ENCODE data around the gene LSS.

Gene LSS

DNA sequence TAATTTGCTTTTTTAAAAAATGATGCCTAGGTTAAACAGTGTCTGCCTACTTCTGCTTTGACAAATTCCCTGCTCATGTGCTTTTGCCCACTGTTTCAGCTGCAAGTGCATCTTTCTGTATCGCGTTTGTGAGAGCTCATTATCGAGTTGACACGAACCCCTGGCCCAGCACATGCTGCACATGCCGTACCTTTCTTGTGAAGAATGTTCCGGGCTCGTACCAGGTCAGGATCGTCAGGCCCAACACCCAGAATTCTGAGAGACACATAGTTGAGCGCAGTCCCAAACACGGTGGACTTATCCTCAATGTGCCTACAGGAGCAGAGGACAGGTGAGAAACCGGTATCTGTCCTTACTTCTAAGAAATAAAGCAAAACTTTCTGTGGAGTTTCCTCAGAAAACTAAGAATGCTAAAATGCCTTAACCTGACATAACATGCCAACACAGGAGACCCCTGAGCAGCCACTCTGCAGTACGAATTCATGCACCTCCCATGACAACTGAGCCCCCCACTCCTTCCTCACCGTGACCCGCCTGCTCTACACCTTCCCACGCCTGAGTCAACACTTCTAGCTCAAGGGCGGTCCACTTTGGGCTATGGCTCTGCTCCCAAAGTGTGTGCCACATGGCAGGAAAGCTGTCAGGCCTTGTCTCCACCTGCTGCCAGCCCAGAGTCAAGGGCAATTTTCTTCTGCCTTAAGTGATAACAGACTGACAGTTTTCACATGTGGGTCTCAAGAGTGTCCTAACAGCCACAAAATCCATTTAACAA is 6.7 kb downstream of the LSS start:
- Histone ChIP-seq H3K27ac (no peak overlapping the region), H3K4me3 (no peak overlapping the region)

DNA sequence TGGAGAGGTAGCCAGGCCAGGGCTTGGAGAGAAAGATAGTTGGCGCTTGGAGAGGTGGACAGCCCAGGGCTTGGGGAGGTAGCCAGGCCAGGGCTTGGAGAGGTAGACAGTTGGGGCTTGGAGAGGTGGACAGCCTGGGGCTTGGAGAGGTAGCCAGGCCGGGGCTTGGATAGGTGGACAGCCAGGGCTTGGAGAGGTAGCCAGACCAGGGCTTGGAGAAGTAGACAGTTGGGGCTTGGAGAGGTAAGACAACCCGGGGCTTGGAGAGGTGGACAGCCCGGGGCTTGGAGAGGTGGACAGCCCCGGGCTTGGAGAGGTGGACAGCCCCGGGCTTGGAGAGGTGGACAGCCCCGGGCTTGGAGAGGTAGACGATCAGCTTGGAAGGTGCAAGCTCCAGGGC is 7.7 kb downstream of the LSS start:
- H3K27ac ChIP-seq, result no peak overlapping the region

DNA sequence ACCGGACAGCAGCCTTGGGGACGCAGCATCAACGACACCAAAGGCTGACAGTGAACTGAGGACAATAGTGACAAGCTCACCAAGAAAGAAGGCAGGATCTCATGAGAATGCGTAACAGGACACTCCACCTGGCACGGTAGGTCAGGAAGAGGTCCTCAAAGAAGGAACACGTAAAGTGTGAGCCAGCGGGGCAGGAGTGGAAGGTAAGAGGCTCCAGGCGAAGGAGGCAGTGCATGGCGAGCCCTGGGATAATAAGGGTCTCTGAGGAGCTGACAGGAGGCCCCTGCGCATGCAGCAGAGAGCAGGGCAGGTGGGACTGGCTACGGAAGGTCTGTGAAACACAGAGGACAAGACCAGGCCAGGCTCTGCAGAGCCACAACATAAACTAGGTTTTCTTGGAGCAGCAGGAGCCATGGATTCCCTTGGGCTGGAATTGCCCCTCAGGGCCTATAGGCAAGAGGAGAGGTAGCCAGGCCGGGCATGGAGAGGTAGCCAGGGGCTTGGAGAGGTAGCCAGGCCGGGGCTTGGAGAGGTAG is 8.2 kb downstream of the LSS start:
- H3K4me3 ChIP-seq, result no peak overlapping the region

More for the DNA sequence above, 7.7 kb downstream of the LSS start:
- H3K4me3 ChIP-seq, result no peak overlapping the region

DNA sequence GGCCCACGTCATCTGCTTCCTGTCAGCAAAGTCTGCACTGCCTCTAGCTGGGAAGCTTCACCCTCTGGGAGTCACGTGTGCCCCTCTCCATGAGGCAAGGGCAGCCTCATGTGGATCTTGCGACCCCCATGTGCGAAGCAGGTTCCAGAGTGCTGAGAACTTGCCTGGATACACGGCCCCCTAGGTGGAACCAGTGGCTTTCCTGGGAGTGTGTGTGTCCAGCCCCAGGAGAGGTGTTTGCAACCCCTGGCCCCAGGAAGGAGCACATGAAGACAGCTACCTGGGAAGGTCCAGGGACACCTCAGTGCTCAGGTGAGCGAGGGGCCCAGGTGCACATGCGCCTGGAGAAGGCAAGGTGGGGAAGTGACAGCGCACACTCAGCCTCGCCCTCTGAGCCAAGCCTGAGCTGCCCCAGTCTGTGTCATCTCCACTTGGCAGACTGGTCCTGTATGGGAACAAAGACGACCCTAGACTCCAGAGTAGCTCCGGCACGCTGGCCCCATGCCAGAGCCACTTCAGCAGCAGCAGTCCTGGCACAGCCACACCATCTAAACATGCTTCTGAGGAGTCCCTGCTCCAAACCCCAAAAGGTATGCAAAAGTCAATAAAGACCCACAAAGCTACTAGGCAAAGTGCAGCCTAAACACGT is 8.9 kb downstream of the LSS start:
- Histone ChIP-seq H3K27ac (no peak overlapping the region), H3K4me3 (no peak overlapping the region)

More for the DNA sequence above, 8.2 kb downstream of the LSS start:
- no peak overlapping the region for H3K27ac ChIP-seq

DNA sequence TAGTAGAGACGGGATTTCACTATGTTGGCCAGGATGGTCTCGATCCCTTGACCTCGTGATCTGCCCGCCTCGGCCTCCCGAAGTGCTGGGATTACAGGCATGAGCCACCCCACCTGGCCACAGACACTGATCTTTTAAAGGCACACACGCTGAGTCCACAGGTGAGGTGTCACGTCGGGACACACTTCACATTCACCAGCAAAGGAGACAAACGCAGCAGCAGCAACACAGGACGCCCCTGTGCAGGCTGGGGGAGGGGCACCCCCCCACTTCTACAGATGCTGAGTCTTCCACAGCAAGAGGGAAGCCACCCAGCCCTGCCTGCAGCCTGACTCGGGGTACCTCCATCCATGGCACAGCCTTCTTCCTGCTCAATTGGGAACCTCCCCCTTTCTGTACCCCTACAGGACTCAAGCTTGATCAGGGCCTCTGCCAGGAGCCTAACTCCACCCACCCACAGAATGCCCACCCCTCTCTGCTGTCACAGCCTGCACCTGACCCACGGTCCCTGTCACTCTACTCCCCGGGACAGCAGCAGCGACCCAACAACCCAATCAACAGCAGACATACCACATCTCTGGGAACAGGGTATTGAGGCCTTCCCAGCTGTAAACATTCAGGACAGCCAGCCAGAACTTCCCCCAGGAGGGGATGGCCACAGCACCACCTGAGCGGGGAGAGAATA is 9.5 kb downstream of the LSS start:
- H3K4me3 ChIP-seq, result no peak overlapping the region
- H3K27ac ChIP-seq, result no peak overlapping the region

DNA sequence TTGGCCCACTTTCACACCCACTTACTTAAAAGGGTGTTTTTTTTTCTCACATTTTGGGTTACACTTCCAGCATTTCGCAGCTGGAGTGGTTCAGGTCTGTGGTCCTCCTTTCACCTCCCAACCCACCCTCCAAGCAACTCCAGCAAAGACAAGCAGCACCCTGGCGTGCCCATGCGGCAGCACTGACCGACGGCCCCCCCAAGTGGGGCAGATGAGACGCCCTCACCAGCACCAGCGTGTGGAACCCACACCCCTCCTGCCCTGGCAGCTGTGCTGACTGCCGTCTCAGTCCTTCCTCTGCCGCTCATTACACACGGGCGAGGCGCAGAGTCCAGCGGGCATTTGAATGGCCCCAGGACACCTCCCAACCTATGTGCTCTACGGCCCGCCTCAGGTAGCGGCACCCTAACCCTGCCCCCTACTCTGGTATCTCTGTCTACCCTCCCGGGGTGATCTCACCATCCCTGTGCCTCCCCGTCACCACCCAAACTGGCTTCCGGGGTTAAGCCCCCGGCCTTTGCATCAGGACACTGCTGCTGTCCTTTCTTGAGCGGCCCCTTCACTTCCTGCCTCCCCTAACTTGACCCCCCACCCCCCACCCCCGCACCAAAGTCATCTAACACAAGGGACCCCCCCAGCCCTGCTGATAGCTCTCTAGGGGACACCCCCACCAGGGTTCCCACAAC is 10.9 kb downstream of the LSS start:
- H3K27ac ChIP-seq, result no peak overlapping the region
- no peak overlapping the region for H3K4me3 ChIP-seq

DNA sequence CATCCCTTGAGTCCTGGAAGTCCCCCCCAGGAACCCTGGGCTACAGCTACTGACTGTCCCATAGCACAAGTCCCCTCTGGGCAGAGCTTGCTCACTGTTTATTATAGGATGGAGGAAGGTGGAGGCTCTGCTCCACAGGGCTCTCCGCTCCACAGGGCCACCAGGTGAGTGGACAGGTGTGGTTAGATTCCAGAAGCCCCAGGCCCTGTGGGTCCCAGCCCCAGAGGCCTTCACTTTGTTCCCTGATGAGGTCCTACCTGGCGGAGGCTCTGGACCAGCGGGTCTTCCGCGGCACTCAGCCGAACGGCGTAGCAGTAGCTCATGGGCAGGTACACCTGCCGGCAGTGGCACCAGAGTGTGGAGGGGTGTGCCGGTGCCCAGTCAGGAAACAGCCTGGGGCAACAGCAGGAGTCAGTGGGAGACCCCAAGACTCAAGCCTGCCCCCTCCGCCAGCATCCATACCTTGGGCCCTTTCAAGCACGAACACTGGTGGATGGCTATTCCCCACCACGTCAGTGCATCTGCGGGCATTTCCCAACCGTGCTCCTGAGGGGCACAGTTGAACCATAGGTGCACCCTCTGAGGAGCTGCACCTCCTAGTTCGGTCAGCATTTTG is 12.3 kb downstream of the LSS start:
- H3K4me3 ChIP-seq, result no peak overlapping the region
- no peak overlapping the region for H3K27ac ChIP-seq

DNA sequence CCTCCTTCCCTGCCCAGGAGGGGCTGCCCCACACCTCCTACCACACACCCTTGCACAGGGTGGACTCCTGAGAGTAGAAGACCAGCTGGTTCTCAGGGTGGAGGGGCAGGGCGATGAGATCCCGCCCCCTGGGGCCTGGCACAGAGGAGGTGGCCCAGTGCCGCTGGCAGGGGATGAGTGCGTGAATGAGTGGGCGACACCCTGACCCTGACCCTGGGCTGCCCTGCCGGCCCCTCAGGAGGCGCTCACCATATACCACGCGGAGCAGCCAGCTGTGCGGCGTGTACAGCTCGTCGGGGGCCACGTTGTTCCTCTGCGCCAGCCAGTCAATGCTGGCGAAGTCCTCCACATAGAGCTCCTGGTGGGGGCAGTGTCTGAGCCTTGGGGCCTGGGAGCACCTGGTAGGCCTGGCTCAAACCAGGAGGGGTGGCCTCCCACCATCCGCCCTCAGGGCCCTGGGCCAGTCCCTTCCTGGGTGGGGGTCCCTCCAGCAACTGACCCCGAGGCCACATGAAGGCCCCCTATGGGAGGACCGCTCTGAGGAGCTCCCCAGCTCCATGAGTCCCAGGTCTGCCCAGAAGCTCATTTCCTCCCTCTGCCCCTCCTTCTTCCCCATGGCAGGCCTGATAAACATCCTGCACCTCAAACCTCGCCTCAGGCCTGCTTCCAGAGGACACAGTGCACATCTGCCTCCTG is 13.0 kb downstream of the LSS start:
- H3K27ac ChIP-seq, result peak overlapping the region in 1 of 21 experiments; percentile 10
- no peak overlapping the region for H3K4me3 ChIP-seq

DNA sequence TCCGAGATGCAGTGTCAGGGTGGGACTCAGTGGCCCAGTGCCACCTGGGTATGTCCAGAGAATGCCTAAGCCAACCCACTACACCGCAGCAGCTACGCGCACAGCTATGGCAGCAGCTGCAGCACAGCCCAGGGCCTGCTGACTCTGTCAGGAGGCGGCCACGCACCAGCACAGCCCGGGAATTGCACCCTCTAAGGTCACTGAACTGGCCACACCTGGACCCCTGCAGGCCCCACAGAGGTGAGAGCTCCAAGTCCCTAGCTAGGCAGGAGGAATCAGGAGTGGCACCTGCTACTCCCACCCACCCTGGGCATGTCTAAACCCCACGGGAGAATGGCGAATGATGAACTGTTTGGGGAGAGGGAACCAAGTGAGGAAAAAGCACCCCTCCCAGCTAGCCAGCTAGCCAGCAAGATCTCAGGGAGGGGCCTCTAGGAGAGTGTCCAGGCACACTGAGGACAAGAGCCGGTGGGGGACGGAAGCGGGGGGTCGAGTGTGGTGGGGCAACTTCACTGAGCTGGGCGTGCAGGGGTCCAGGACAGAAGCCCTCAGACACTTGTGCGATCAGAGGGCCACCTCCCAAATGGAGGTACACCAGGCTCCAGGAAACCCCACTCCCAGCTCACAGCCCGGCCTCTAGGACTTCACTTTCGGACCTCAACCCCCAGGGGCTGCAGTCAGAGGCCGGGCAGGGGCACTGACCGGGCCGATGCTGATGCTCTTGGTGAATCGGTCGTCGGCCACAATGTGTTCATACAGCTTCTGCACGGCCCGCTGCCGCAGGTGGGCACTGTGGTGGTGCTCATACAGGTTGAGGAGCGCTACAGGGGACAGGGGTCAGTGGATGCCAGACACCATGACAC is 13.9 kb downstream of the LSS start:
- H3K27ac ChIP-seq, result no peak overlapping the region

DNA sequence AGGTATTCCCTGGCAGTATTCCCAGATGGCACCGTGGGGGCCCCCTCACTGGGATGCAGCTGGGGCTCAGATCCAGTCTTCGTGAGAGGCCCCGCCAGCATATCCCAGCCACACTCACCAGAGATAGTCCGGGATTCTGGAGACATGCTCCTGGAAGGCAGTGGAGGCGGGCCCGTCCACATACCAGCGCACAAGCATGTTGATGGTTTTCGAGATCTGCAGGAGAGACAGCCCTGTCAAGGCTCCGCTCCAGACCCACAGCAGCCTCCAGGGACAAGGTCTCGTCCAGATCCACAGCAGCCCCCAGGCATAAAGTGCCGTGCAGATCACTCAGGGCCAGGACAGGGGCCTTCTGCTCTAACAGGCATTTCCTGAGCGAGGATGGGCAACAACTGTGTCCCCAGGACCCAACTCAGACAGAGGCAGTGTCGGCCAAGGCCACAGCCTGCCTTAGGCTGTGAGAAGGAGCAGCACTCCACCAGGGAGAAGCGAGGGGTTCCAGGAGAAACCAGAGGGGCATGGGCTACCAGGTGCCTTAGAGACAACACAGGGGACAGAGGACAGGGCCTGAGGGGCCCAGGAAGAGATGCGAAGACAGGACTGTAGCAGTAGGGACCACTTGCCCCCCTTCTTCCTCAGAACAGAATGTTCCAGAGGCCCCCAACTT is 14.8 kb downstream of the LSS start:
- Histone ChIP-seq H3K27ac (peak overlapping the region in 1 of 21 experiments; percentile 4), H3K4me3 (no peak overlapping the region)

More for the DNA sequence above, 13.9 kb downstream of the LSS start:
- no peak overlapping the region for H3K4me3 ChIP-seq

DNA sequence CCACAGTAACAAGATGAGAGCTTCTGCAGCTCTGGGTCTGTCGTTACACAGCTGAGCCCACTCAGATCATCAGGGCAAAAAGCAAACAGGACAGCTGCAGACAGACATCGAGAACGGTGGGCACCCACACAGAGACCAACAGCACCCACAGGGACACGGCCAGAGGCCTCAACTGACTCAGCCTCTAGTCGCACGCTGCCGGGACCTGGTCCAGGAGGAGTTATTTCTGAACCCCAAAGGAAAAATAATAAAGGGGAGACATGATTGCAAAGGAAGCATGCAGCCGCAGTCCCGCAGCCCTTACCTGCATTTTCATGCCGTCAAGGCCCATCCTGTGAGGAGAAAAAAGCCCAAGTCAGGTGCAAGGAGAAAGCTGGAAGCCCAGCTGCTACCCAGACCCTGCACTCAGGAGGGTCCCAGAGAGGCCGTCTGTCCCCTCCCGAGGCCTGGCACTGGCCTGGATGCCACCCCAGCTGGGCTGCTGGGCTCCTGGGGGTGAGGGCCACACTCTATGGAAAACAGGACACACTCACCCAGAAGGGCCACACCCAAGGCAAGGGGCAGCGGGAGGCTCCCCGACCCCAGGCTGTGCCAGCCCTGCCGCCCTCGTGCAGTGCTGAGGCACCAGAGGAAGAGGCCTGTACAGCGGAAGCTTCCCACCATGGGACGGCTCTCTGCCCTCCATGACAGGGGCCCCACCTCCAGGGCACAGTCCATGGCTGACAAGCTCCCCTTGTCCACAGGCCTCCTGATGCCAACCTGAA is 15.7 kb downstream of the LSS start:
- Histone ChIP-seq H3K27ac (peak overlapping the region in 2 of 21 experiments; percentile 6 to 13), H3K4me3 (no peak overlapping the region)

DNA sequence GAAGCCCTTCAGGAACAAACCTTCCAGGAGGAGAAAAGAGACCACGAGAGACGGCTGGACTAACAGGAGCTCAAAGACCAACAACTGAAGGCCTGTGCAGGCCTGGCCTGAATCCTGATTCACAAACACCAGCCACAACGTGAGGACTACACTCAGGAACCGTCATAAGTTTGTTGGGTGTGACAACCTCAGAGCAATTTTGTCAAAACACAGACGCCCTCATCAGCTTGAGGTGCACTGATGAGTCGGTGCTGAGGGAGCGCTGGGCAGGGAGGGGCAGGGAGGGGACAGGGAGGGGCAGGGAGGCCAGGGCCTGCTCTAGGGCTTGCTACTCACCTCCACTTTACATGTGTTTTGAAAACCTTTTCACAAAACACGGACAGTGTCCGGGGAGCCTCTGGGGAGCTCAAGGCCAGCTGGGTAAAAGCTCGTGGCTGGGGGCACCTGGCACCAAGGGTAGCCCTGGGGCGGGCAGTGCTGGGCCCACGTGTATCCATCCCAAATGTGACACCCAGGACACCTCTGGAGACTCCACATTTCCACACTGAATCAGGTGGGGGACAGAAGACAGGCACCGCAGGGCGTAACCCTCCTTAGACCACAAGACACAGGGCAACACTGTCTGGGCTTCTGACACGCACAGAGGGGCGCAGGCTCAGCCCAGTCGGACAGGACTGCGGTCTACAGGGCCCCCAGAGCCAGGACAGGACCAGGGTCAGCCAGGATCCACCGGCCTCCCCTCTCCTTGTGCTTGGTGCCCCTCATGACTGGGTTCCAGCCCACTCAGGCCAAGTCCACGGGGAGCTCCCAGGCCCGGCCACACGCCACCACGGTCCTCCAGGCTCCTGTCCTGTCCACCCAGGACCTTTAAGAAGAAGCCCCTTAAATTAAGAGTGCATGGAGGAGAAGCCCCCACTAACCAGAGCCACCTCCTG is 16.5 kb downstream of the LSS start:
- peak overlapping the region in 1 of 21 experiments; percentile 6 for H3K27ac ChIP-seq

DNA sequence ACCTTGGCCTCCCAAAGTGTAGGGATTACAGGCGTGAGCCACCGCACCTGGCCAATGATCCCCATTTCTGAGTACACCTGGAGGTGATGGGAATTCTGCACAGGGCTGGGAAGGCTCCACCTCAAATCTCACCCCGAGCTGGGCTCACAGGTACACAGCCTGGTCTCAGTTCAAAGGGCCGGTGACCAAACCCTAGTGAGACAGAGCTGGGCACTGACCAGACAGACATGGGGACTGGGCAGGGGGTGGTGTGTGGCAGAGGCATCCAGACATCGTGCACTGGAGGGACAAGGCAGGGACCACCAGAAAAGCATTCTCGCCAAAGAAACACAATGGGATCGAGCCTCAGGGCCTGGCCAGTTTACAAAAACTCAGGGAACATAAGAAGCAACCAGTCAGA is 17.2 kb downstream of the LSS start:
- peak overlapping the region in 1 of 21 experiments; percentile 22 for H3K27ac ChIP-seq

More for the DNA sequence above, 16.5 kb downstream of the LSS start:
- H3K4me3 ChIP-seq, result no peak overlapping the region

DNA sequence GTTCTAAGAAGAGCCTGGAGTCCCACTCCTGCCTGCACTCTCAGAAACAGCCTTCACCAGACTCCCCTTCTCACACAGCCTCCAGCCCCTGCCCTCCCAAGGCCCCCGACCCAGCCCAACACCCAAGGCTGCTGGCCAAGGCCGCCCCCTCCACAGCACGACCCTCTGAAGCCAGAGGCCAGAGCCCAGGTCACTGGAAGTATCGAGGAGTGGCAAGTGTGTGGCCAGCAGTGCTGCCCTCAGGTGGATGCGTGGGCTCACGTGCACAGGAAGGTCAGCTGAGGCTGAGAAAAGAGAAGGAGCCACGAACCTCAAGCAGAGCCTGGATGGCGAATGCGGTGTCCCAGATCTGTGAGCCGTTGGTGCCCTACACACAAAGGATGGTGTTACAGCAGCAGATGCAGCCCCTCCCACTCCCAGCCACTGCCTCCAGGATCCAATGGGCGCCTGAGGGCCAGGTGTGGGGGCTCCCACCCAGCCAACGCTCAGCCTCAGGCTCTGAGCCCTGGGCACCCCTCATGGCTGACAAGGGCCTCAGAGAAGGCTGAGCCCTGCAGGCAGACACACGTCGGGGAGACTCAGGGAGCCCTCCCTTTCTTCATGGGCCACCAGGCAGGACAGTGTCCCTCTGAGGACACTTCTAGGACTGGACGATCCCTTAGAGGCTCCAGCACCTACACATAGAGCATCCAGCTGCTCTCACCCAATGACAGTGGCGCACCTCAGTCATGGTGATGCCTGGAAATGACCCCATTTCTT is 18.0 kb downstream of the LSS start:
- Histone ChIP-seq H3K27ac (no peak overlapping the region), H3K4me3 (no peak overlapping the region)

More for the DNA sequence above, 17.2 kb downstream of the LSS start:
- H3K4me3 ChIP-seq, result no peak overlapping the region
